ENCODE measurements around the gene NCBP3. TPM values are rescaled to one million over a fixed set of nuclear protein-coding genes. Genes with fewer than 3 reads are reported as not detected.

Gene NCBP3
- total RNA-seq, 2 experiments from 2014 or later = 24.5 to 45.7 TPM

DNA sequence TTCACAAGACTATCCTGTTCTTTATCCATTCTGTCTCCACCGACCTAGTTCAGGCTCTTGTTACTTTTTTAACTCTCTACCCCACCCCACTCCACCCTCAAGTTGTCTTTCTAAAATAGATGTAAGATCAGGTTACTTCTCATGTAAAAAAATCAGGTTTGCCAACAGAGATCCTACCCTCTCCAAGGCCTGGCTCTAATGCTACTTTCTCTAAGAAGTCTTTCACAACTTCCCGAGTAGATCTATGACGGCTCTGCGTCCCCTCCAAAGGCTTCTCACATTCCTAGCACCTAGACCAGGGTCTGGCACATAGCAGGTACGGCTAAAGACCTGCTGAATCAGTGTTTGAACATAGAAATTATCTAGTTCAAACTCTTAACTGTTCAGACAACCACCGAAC, 30.9 kb downstream of the NCBP3 start:
- H3K79me2 ChIP-seq (ENCODE audit: insufficient read depth, low read depth, low read length) = no peaks in the 10 kb centered on the region
- BruUV-seq (replicated peaks) = no TSS peak
- H3K4me2 ChIP-seq (ENCODE audit: low read length) = no peak overlapping the region
- POLR2A ChIA-PET = no interaction called here
- CTCF ChIA-PET (ENCODE audit: unreplicated experiment) = no interaction called here
- peaks cover 100% of the 10 kb centered on the region for H3K36me3 ChIP-seq (ENCODE audit: insufficient read depth, low read length)
- DNase-seq (ENCODE audit: low spot score) = no peak
- H3K4me3 ChIP-seq (ENCODE audit: low read depth, low read length, poor library complexity, severe bottlenecking) = no peak overlapping the region
- TF ChIP-seq, protein P1, sequence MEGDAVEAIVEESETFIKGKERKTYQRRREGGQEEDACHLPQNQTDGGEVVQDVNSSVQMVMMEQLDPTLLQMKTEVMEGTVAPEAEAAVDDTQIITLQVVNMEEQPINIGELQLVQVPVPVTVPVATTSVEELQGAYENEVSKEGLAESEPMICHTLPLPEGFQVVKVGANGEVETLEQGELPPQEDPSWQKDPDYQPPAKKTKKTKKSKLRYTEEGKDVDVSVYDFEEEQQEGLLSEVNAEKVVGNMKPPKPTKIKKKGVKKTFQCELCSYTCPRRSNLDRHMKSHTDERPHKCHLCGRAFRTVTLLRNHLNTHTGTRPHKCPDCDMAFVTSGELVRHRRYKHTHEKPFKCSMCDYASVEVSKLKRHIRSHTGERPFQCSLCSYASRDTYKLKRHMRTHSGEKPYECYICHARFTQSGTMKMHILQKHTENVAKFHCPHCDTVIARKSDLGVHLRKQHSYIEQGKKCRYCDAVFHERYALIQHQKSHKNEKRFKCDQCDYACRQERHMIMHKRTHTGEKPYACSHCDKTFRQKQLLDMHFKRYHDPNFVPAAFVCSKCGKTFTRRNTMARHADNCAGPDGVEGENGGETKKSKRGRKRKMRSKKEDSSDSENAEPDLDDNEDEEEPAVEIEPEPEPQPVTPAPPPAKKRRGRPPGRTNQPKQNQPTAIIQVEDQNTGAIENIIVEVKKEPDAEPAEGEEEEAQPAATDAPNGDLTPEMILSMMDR (conservative IDR thresholded peaks at IDR 0.05; ENCODE audit: low read length) = no peak
- TF ChIP-seq EZH2phosphoT487 (IDR thresholded peaks at IDR 0.05; ENCODE audit: borderline replicate concordance, low read depth, low read length) = no peak
- no peaks in the 10 kb centered on the region for H3K9me3 ChIP-seq (ENCODE audit: low read length)
- H3K4me1 ChIP-seq (ENCODE audit: insufficient read depth, low read length, poor library complexity, severe bottlenecking) = peaks cover 30% of the 10 kb centered on the region
- intact Hi-C loops (cut with micrococcal nuclease; ENCODE audit: unreplicated experiment) = no loop called here
- H3K9me2 ChIP-seq (ENCODE audit: insufficient read depth, low read length) = no peaks in the 10 kb centered on the region
- H4K20me1 ChIP-seq (ENCODE audit: insufficient read depth, low read length) = no peaks in the 10 kb centered on the region
- no peak overlapping the region for H2AFZ ChIP-seq (ENCODE audit: low read length)
- H3K27ac ChIP-seq (ENCODE audit: low read depth, low read length, poor library complexity, severe bottlenecking) = no peak overlapping the region

GRCh38 chr17:3814361-3814760, 31.7 kb downstream of the NCBP3 start:
- CTCF ChIA-PET (ENCODE audit: unreplicated experiment) = no interaction called here
- intact Hi-C loops (cut with micrococcal nuclease; ENCODE audit: unreplicated experiment) = no loop called here
- H3K9me2 ChIP-seq (ENCODE audit: insufficient read depth, low read length) = no peaks in the 10 kb centered on the region
- peaks cover 97% of the 10 kb centered on the region for H3K36me3 ChIP-seq (ENCODE audit: insufficient read depth, low read length)
- H3K4me3 ChIP-seq (ENCODE audit: low read depth, low read length, poor library complexity, severe bottlenecking) = no peak overlapping the region
- H3K79me2 ChIP-seq (ENCODE audit: insufficient read depth, low read depth, low read length) = no peaks in the 10 kb centered on the region
- TF ChIP-seq EZH2phosphoT487 (IDR thresholded peaks at IDR 0.05; ENCODE audit: borderline replicate concordance, low read depth, low read length) = no peak
- TF ChIP-seq, protein P1 (conservative IDR thresholded peaks at IDR 0.05; ENCODE audit: low read length) = no peak
- no peaks in the 10 kb centered on the region for H4K20me1 ChIP-seq (ENCODE audit: insufficient read depth, low read length)
- no peak for DNase-seq (ENCODE audit: low spot score)
- BruUV-seq (replicated peaks) = no TSS peak
- H3K4me2 ChIP-seq (ENCODE audit: low read length) = no peak overlapping the region
- no peaks in the 10 kb centered on the region for H3K9me3 ChIP-seq (ENCODE audit: low read length)
- H3K4me1 ChIP-seq (ENCODE audit: insufficient read depth, low read length, poor library complexity, severe bottlenecking) = peaks cover 35% of the 10 kb centered on the region
- H2AFZ ChIP-seq (ENCODE audit: low read length) = no peak overlapping the region
- POLR2A ChIA-PET = no interaction called here
- H3K27ac ChIP-seq (ENCODE audit: low read depth, low read length, poor library complexity, severe bottlenecking) = no peak overlapping the region

- ChIA-PET CTCF (ENCODE audit: unreplicated experiment) (no interaction called here), POLR2A (no interaction called here)
- Histone ChIP-seq H3K4me3 (ENCODE audit: low read depth, low read length, poor library complexity, severe bottlenecking) (no peak overlapping the region), H3K9me2 (ENCODE audit: insufficient read depth, low read length) (no peaks in the 10 kb centered on the region), H3K4me2 (ENCODE audit: low read length) (no peak overlapping the region), H3K27ac (ENCODE audit: low read depth, low read length, poor library complexity, severe bottlenecking) (no peak overlapping the region), H4K20me1 (ENCODE audit: insufficient read depth, low read length) (no peaks in the 10 kb centered on the region), H3K4me1 (ENCODE audit: insufficient read depth, low read length, poor library complexity, severe bottlenecking) (peaks cover 35% of the 10 kb centered on the region), H3K9me3 (ENCODE audit: low read length) (no peaks in the 10 kb centered on the region), H2AFZ (ENCODE audit: low read length) (no peak overlapping the region), H3K36me3 (ENCODE audit: insufficient read depth, low read length) (peaks cover 95% of the 10 kb centered on the region), H3K79me2 (ENCODE audit: insufficient read depth, low read depth, low read length) (no peaks in the 10 kb centered on the region)
- intact Hi-C loops (cut with micrococcal nuclease; ENCODE audit: unreplicated experiment) = no loop called here
- no peak for DNase-seq (ENCODE audit: low spot score)
- BruUV-seq (replicated peaks) = no TSS peak
- TF ChIP-seq EZH2phosphoT487 (IDR thresholded peaks at IDR 0.05; ENCODE audit: borderline replicate concordance, low read depth, low read length) = no peak
- TF ChIP-seq, protein P1 (conservative IDR thresholded peaks at IDR 0.05; ENCODE audit: low read length) = no peak
These were observed 32.9 kb downstream of the NCBP3 start for GRCh38 chr17:3813171-3813570.
